SW480 (cell line): Measurements from ENCODE around the gene ELOVL2.

ENCODE experiments used
- DNase-seq: peaks from one replicate; pipeline ENCODE4 v3.0.0-alpha.2; 2016; ENCODE audit warnings: low spot score

Gene ELOVL2

DNA sequence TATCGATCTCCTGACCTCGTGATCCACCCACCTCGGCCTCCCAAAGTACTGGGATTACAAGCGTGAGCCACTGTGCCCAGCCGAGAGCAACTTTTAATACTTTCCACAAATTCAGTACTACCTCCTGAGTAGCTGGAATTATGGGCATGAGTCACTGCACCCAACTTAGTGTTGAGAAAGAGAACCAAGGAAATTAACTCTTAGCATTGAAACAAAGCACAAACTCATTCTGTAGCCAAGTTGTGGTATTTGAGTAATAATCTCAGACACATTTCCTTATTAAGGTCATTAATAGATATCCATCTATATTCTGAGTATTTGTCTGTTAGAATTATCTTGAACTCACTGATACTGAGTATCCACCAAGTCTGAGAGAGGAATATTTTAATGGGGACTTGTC lies 14.3 kb upstream of the ELOVL2 start:
- no peak for DNase-seq

DNA sequence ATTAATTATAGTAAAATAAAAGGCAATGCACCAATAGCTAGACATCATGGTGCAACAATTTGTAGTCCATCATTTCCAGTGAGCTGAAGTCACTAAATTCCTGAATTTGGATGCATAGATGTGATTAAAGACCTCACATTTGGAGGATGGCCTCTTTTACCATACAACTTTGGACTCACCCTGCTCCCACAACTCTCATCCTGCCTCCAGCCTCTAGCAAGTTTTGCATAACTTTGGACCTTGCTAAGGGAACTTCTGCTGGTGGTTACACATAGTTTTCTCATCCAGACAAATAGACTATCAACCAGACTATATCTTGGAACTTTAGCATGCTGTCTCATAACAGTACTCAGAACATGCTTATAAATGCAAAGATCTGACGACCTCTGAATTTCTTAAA lies 12.8 kb upstream of the ELOVL2 start:
- DNase-seq = no peak

DNA sequence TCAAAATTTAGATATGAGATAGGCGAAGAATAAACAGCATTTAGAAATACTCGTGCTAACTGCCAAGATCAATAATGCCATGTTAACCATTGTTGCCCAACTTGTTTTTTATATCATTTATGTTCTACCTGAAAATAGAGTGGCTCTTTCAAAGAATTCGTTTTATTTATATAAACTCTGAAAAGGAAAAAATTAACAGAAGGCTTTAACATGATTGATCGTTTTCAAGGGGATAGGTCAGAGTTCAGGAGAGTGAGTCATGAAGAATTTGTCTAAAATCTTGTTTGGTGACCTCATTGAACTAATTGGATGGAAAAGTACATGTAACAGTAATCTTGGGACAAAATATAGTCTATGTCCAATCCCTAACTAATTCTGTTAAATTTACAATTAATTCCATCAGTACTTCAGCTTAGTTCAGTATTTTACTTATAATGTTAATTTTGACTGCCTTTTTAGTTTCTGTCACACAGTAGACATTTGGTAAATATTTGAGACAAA lies 11.1 kb upstream of the ELOVL2 start:
- DNase-seq = no peak

- DNase-seq = no peak
Observed at GRCh38 chr6:11054722-11055121, 10.6 kb upstream of the ELOVL2 start.

DNA sequence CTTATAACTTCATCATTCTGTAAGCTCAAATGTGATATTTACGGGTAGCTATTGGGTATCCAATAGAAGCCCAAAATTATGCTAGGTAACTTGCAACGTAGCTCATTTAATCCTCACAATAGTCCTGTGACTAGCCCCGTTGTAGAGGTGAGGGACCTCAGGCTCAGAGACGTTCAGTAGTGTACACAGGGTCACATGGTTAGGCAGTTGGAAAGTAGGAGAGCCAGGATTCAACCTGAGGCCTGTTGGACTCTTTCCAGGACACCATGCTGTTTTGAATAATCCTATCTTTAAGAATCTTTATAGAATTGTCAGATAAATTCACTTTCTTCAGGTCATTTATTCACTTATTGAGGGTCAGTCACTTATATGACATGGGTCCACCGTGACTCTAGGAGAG lies 9.2 kb upstream of the ELOVL2 start:
- DNase-seq = no peak

GRCh38 chr6:11050731-11051130 lies 6.6 kb upstream of the ELOVL2 start:
- no peak for DNase-seq

DNA sequence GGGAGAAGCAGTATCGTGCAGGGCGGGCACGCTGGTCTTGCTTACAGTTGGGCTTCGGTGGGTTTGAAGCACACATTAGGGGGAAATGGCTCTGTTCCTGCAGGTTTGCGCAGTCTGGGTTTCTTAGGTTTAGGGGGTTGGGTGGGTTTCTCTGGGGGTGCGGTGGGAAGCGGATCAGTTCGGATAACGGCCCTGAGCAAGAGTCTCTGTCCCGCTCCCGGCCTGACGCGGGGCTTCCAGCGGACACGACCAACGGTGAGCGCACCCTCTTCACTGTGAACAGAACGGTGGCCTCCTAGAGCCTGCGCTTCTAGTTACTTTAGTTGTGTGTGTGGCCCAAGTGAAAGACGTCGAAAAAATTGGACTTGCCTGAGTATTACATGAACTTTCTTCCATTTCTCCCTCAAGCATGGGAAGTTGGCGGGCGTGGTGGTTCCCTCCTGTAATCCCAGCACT lies 635 bp upstream of the ELOVL2 start:
- no peak for DNase-seq

GRCh38 chr6:11043378-11043960 lies 636 bp downstream of the ELOVL2 start:
- DNase-seq = no peak

GRCh38 chr6:11042750-11043377 lies 1.2 kb downstream of the ELOVL2 start:
- DNase-seq = no peak

DNA sequence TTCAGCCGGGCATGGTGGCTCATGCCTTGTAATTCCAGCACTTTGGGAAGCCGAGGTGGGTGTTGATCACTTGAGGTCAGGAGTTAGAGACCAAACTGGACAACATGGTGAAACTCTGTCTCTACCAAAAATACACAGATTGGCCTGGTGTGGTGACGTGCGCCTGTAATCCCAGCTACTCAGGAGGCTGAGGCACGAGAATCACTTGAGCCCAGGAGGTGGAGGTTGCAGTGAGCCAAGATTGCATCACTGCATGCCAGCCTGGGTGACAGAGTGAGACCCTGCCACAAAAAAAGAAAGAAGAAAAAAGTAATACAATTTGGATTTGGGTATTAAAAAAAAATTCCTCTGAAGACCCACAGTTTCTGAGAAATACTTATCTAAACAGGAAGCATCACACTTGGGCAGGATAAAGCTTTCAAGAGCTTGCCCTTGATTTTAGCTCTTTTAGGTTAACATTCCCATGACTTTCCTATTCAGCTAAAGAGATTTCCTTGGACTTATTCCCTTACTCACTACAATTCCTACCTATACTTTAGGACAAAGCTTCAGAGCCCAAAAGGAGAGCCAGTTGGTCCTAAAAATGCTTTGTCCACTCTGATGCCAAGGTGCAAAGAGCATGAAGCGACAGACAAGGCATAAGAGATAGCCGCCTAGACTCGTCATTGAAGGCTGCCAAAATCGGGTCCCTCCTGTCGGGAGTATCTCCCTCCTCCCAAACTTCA lies 1.9 kb downstream of the ELOVL2 start:
- no peak for DNase-seq

GRCh38 chr6:11040134-11040533 lies 4.0 kb downstream of the ELOVL2 start:
- no peak for DNase-seq

DNA sequence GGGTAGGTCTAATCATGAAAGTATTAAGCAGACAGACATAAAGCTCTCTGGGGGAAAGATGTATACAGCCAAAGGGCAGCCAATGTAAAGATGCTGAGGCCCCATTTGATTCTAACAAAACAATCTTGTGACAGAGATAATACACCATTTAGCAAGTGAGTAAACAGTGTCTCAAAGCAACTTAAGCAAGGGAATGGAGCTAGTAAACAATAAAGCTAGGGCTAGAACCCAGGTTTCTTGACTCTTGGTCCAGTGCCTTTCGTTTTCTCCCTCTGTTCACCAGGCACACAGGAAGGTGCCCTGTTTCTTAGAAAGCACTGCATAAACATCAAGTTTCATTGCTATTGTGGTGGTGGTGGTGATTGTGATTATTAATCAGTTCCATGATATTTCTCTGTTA lies 5.1 kb downstream of the ELOVL2 start:
- DNase-seq = no peak

DNA sequence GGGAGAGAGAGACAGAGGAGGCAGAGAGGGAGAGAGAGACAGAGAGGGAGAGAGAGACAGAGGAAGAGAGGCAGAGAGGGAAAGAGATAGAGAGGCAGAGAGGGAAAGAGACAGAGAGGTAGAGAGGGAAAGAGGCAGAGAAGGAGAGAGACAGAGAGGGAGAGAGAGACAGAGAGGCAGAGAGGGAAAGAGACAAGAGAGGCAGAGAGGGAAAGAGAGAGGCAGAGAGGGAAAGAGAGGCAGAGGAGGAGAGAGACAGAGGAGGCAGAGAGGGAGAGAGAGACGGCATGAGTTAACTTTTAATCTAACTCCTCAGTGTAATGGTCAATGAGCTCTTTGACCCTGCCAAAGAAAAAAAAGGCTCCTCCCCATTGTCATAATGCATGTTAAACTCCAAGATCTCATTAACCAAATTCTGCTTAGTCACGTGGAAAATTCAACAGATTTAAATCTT lies 7.1 kb downstream of the ELOVL2 start:
- no peak for DNase-seq

- no peak for DNase-seq
Observed at GRCh38 chr6:11036351-11036740, 7.8 kb downstream of the ELOVL2 start.

DNA sequence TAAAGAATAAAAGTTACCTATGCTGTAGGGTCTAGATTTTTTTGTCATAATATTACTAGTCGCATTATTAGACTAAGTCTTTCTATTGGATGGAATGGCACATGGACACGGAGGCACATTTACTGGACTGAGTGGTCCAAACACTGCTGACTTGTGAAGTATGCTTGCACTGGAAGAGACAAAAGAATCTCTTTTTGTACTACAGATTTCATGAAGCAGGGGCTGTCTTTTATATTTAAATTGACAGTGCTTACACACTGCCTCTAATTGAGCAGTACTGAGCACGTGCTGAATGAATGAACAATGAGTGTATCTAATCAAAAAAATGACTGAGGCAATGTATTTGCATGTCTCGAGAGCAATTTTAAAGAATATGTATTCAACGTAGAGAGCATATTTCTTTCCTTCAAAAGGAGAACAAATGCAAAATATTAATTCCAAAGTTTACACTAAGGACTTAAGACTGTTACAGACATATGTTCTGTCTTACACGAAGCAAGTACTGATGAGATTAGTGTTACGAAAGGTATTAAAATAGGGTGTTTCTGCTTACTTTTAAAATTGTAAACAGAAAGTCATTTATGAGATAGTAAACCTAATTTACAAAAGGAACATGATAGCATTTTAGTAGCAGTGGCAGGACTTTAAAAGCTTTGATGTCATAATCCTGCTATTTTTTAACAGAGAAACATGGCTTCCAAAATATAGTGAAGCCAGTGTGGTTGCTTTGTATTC lies 8.3 kb downstream of the ELOVL2 start:
- no peak for DNase-seq

- no peak for DNase-seq
Observed at GRCh38 chr6:11033825-11034224, 10.3 kb downstream of the ELOVL2 start.

DNA sequence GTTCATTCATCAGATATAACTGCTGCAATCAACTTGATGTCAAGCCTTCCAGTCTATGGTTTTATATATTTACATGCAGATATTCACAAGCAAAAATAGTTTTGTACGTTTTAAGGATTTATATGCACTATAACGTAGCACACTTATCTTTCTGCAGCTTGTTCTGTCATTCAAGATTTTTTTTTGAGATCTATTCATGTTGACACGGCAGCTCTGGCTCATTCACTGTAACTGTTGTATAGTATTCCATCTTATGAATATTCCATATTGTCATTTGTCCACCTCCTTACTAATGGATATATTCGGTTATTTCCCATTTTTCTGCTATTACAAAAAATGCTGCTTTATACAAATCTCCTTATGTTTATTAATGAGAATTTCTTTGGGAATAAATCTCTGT lies 13.2 kb downstream of the ELOVL2 start:
- no peak for DNase-seq

GRCh38 chr6:11028959-11029358 lies 15.1 kb downstream of the ELOVL2 start:
- DNase-seq = no peak

DNA sequence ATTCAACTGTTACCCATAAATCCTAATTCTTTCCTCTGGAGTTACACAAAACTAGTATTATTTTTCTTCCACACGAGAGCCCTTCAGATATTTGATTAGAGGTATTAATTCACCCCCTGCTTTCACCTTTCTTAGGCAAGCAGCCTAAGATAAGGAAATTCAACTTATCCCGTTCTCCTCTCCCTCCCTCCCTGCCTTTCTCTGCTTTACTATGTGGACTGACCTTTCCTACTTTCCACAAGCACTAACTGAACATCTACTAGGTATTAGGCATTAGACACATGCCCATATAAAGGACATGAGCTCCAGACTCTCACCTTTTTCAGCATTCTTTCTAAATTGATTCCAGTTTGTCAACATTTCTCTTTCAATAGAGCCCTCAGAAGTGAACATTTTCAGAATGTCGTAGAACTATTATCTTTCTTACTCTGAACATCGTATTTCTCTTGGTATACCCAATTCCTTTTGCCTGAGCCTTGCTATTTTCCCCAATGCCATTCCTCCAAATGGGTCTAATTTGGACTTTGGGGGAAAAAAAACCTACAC lies 16.5 kb downstream of the ELOVL2 start:
- no peak for DNase-seq

DNA sequence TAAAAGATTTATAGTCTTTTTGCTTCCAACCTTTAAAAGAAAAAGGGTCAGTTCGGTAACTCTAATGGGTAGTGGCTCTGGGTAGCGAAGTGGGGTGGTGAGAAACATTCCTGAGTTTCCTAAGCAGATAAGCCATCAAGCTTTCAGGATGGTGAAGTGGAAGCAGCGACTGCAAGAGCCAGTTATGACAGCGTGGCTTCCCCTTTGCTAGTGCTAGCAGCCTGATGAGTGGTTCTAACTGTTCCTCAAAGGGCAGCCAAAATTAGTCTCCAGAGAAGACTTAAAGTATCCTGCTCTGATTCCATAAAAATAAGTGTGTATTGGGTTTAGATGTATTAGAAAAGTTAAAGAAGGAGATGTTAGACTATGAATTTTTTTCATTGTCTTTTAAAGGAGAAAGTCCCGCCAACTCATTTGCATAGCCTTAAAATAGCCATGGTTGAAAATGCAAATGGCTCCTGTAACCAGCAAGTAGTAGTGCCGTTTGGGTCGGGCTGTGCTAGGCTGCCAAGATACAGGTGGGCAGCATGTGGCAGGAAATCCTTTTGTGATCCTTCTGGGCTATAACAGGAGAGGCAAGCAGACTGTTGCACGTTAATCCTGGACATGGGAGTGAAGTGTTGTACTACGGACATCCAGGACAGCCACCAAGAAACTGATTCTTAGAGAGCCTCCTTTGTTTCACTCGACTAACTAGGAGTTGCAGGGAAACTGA lies 18.0 kb downstream of the ELOVL2 start:
- DNase-seq = no peak

GRCh38 chr6:11025130-11025529 lies 19.0 kb downstream of the ELOVL2 start:
- DNase-seq = no peak

- no peak for DNase-seq
Observed at GRCh38 chr6:11023032-11023431, 21.1 kb downstream of the ELOVL2 start.
